NCI-H446 (cell line): ENCODE results near the gene MYOZ3.
A peak's percentile ranks its signal among the peaks of the same experiment; 100 is the strongest.

Experiments used
- DNase-seq, 2 experiments: peaks; one replicate each; lab custom pipeline; 2025; lab: John Stamatoyannopoulos, UW

MYOZ3 gene

GRCh38 chr5:150642991-150643710, 17.9 kb upstream of the MYOZ3 start:
- DNase-seq, result no peak

GRCh38 chr5:150644058-150644457, 17.0 kb upstream of the MYOZ3 start:
- DNase-seq, result no peak

GRCh38 chr5:150644514-150644913, 16.5 kb upstream of the MYOZ3 start:
- DNase-seq, result peak in 1 of 2 experiments; percentile 54

GRCh38 chr5:150645070-150645700, 15.9 kb upstream of the MYOZ3 start:
- DNase-seq, result peak in 1 of 2 experiments; percentile 66

GRCh38 chr5:150647275-150648251, 13.5 kb upstream of the MYOZ3 start:
- DNase-seq, result no peak

- DNase-seq, result no peak
These were observed 12.6 kb upstream of the MYOZ3 start for GRCh38 chr5:150648294-150649107.

GRCh38 chr5:150649108-150650020, 11.7 kb upstream of the MYOZ3 start:
- no peak for DNase-seq

- no peak for DNase-seq
These were observed 10.7 kb upstream of the MYOZ3 start for GRCh38 chr5:150650021-150651006.

GRCh38 chr5:150651382-150651781, 9.7 kb upstream of the MYOZ3 start:
- DNase-seq, result no peak

GRCh38 chr5:150651924-150652671, 9.0 kb upstream of the MYOZ3 start:
- no peak for DNase-seq

- no peak for DNase-seq
These were observed 7.8 kb upstream of the MYOZ3 start for GRCh38 chr5:150653145-150653761.

GRCh38 chr5:150653762-150654556, 7.1 kb upstream of the MYOZ3 start:
- no peak for DNase-seq

- no peak for DNase-seq
These were observed 5.8 kb upstream of the MYOZ3 start for GRCh38 chr5:150655221-150655620.

- peak; percentile 38 to 86 for DNase-seq
These were observed 4.6 kb upstream of the MYOZ3 start for GRCh38 chr5:150656191-150657132.

GRCh38 chr5:150658121-150658520, 2.9 kb upstream of the MYOZ3 start:
- no peak for DNase-seq

- no peak for DNase-seq
These were observed 2.3 kb upstream of the MYOZ3 start for GRCh38 chr5:150658699-150659265.
